Osteoblast (primary cell): ENCODE results near the gene SLC35B1. TPM values are rescaled to one million over a fixed set of nuclear protein-coding genes. Genes with fewer than 3 reads are reported as not detected.
"Not testable (repeated sequence)": the region's sequence is repeated elsewhere in the genome, so short reads cannot be mapped to it uniquely, and the experiment has no call there.

Experiments used
- DNase-seq: peaks from one replicate; pipeline ENCODE4 v3.0.0; 2011; ENCODE audit warnings: low spot score, mixed read lengths; ENCODE audit not compliant: insufficient read length; ENCODE audit errors: missing footprints
- H2AFZ ChIP-seq: 2 replicates; pipeline ENCODE4 v1.6.0; 2011; ENCODE audit warnings: mild to moderate bottlenecking, low read length
- H3K27ac ChIP-seq: 2 replicates; pipeline ENCODE4 v1.5.1; 2011; ENCODE audit warnings: mild to moderate bottlenecking, low read depth, low read length, moderate library complexity
- H3K27me3 ChIP-seq: 2 replicates; pipeline ENCODE4 v1.6.0; 2012; ENCODE audit warnings: mild to moderate bottlenecking, control low read depth, inconsistent platforms, low read length, moderate library complexity; ENCODE audit not compliant: insufficient read depth
- H3K36me3 ChIP-seq: 2 replicates; pipeline ENCODE4 v1.5.1; 2011; ENCODE audit warnings: mild to moderate bottlenecking, low read length, control low read depth, moderate library complexity; ENCODE audit not compliant: insufficient read depth
- H3K4me1 ChIP-seq: 2 replicates; pipeline ENCODE4 v1.5.1; 2011; ENCODE audit warnings: mild to moderate bottlenecking, low read length, control low read depth, moderate library complexity; ENCODE audit not compliant: insufficient read depth
- H3K4me2 ChIP-seq: 2 replicates; pipeline ENCODE4 v1.6.0; 2011; ENCODE audit warnings: mild to moderate bottlenecking, low read length; ENCODE audit not compliant: insufficient read depth
- H3K4me3 ChIP-seq: fragments of 200-600 bp; sonication (generic); 3 replicates; pipeline ENCODE4 v1.5.1; 2012; ENCODE audit warnings: mild to moderate bottlenecking, low read length, inconsistent platforms; ENCODE audit not compliant: insufficient read depth
- H3K79me2 ChIP-seq: 2 replicates; pipeline ENCODE4 v1.6.0; 2012; ENCODE audit warnings: mild to moderate bottlenecking, low read length, control low read depth, inconsistent platforms; ENCODE audit not compliant: insufficient read depth
- H3K9me3 ChIP-seq: 2 replicates; pipeline ENCODE4 v1.5.1; 2011; ENCODE audit warnings: low read depth, low read length, control low read depth
- H4K20me1 ChIP-seq: 2 replicates; pipeline ENCODE4 v1.6.0; 2012; ENCODE audit warnings: mild to moderate bottlenecking, low read length, control low read depth; ENCODE audit not compliant: insufficient read depth
- CTCF ChIP-seq: IDR thresholded peaks from 2 replicates; pipeline ENCODE4 v1.5.1; 2011; ENCODE audit warnings: mild to moderate bottlenecking, low read depth, low read length, moderate library complexity; ENCODE audit errors: extremely low read depth
- total RNA-seq: library from RNA; depleted of rRNA; stranded (reverse); fragments of >200 nt; gene quantifications from 2 replicates; pipeline ENCODE4 v1.2.3, GENCODE V29; 2012

SLC35B1 gene
- total RNA-seq, 1 donor: 48.1 TPM

GRCh38 chr17:49728425-49728824 is 20.7 kb upstream of the SLC35B1 start:
- H4K20me1 ChIP-seq: peaks cover 4% of the 10 kb centered on the region
- no peak for TF ChIP-seq CTCF
- H3K4me3 ChIP-seq: no peak overlapping the region
- no peaks in the 10 kb centered on the region for H3K27me3 ChIP-seq
- peaks cover 10% of the 10 kb centered on the region for H3K4me1 ChIP-seq
- no peak overlapping the region for H3K27ac ChIP-seq
- no peaks in the 10 kb centered on the region for H3K36me3 ChIP-seq
- DNase-seq: no peak
- H2AFZ ChIP-seq: no peak overlapping the region
- H3K4me2 ChIP-seq: no peak overlapping the region
- no peaks in the 10 kb centered on the region for H3K79me2 ChIP-seq
- H3K9me3 ChIP-seq: no peaks in the 10 kb centered on the region

DNA sequence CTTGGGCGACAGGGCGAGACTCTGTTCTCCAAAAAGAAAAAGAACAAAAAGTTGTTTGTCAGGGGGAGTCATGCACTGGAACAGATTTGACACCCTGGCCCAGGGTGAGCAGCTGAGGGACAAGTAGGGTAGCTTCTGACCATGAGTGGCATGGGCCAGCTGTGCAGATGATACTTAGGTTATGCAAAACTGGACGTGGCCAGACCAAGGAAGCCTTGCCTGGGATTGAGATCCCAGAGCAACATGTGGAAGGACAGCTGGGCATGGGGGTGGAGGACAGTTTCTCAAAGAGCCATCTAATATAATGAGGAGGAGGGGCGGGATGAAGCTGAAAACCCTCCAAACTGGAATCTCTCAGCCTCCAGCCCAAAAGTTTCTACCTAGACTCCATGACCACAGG is 19.6 kb upstream of the SLC35B1 start:
- H3K9me3 ChIP-seq: no peaks in the 10 kb centered on the region
- no peak for DNase-seq
- H3K79me2 ChIP-seq: no peaks in the 10 kb centered on the region
- H3K4me2 ChIP-seq: no peak overlapping the region
- H3K27ac ChIP-seq: no peak overlapping the region
- peaks cover 10% of the 10 kb centered on the region for H3K4me1 ChIP-seq
- no peaks in the 10 kb centered on the region for H3K36me3 ChIP-seq
- no peaks in the 10 kb centered on the region for H3K27me3 ChIP-seq
- TF ChIP-seq CTCF: no peak
- peaks cover 4% of the 10 kb centered on the region for H4K20me1 ChIP-seq
- H2AFZ ChIP-seq: no peak overlapping the region
- no peak overlapping the region for H3K4me3 ChIP-seq

- no peak overlapping the region for H2AFZ ChIP-seq
- no peak for TF ChIP-seq CTCF
- H3K36me3 ChIP-seq: no peaks in the 10 kb centered on the region
- H3K4me2 ChIP-seq: no peak overlapping the region
- peaks cover 4% of the 10 kb centered on the region for H4K20me1 ChIP-seq
- no peak overlapping the region for H3K4me3 ChIP-seq
- H3K4me1 ChIP-seq: peaks cover 9% of the 10 kb centered on the region
- no peak overlapping the region for H3K27ac ChIP-seq
- H3K79me2 ChIP-seq: no peaks in the 10 kb centered on the region
- H3K9me3 ChIP-seq: no peaks in the 10 kb centered on the region
- no peak for DNase-seq
- no peaks in the 10 kb centered on the region for H3K27me3 ChIP-seq
These were observed 17.8 kb upstream of the SLC35B1 start for GRCh38 chr17:49725452-49726130.

GRCh38 chr17:49724552-49724951 is 16.8 kb upstream of the SLC35B1 start:
- H3K79me2 ChIP-seq, H3K36me3 ChIP-seq, H3K9me3 ChIP-seq, H3K4me2 ChIP-seq, H3K4me1 ChIP-seq, H3K27me3 ChIP-seq, H3K4me3 ChIP-seq, H2AFZ ChIP-seq, H3K27ac ChIP-seq, H4K20me1 ChIP-seq, DNase-seq: not testable (repeated sequence)
